ENCODE measurements around the gene PLCXD3. TPM values are rescaled to one million over a fixed set of nuclear protein-coding genes. Genes with fewer than 3 reads are reported as not detected.
"Not testable (repeated sequence)": the region's sequence is repeated elsewhere in the genome, so short reads cannot be mapped to it uniquely, and the experiment has no call there.

PLCXD3 gene
- total RNA-seq, 1 donor from 2014 or later, result 2.6 TPM

GRCh38 chr5:41508696-41509398 is 1.6 kb downstream of the PLCXD3 start:
- DNase-seq (no peak), ATAC-seq (no peak)
- Histone ChIP-seq H3K27me3 (peaks cover 25% of the 10 kb centered on the region), H3K4me1 (peaks cover 3% of the 10 kb centered on the region), H3K9me3 (no peaks in the 10 kb centered on the region), H3K36me3 (no peaks in the 10 kb centered on the region), H3K4me3 (peak overlapping the region; percentile 44), H3K27ac (no peak overlapping the region)
- intact Hi-C loops (cut with DNase I), result no loop called here
- TF ChIP-seq, protein P1, sequence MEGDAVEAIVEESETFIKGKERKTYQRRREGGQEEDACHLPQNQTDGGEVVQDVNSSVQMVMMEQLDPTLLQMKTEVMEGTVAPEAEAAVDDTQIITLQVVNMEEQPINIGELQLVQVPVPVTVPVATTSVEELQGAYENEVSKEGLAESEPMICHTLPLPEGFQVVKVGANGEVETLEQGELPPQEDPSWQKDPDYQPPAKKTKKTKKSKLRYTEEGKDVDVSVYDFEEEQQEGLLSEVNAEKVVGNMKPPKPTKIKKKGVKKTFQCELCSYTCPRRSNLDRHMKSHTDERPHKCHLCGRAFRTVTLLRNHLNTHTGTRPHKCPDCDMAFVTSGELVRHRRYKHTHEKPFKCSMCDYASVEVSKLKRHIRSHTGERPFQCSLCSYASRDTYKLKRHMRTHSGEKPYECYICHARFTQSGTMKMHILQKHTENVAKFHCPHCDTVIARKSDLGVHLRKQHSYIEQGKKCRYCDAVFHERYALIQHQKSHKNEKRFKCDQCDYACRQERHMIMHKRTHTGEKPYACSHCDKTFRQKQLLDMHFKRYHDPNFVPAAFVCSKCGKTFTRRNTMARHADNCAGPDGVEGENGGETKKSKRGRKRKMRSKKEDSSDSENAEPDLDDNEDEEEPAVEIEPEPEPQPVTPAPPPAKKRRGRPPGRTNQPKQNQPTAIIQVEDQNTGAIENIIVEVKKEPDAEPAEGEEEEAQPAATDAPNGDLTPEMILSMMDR (IDR thresholded peaks at IDR 0.05), result no peak

DNA sequence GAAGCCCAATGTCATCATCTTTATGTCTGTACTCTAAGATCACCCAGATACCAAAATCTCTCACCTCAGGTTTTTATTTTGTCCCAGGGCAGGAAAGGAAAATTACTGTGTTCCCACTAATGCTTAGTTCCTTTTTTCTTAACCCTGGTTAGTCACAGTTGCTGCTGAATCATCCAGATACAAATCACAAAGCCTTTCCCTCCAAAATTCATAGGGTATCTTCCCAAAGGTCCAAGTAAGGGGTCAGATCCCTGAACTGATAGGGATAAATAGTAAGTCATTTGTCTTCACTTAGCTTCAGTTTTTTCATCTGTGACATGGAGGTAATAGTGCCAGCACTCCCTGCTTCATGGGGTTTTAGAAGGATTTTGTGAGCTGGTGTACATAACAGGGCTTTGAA is 2.2 kb downstream of the PLCXD3 start:
- Histone ChIP-seq H3K4me3 (no peak overlapping the region), H3K9me3 (no peaks in the 10 kb centered on the region), H3K27ac (no peak overlapping the region), H3K27me3 (peaks cover 25% of the 10 kb centered on the region), H3K36me3 (no peaks in the 10 kb centered on the region), H3K4me1 (peaks cover 3% of the 10 kb centered on the region)
- ATAC-seq, result no peak
- TF ChIP-seq, protein P1 (IDR thresholded peaks at IDR 0.05), result no peak
- intact Hi-C loops (cut with DNase I), result no loop called here
- no peak for DNase-seq

- no peak overlapping the region for H3K4me3 ChIP-seq
- H3K27me3 ChIP-seq, result peaks cover 25% of the 10 kb centered on the region
- H3K27ac ChIP-seq, result no peak overlapping the region
- H3K4me1 ChIP-seq, result peaks cover 3% of the 10 kb centered on the region
- DNase-seq (no peak), ATAC-seq (no peak)
- H3K36me3 ChIP-seq, result no peaks in the 10 kb centered on the region
- intact Hi-C loops (cut with DNase I), result no loop called here
- TF ChIP-seq, protein P1 (IDR thresholded peaks at IDR 0.05), result no peak
- H3K9me3 ChIP-seq, result no peaks in the 10 kb centered on the region
These were observed 2.9 kb downstream of the PLCXD3 start for GRCh38 chr5:41507501-41507900.

DNA sequence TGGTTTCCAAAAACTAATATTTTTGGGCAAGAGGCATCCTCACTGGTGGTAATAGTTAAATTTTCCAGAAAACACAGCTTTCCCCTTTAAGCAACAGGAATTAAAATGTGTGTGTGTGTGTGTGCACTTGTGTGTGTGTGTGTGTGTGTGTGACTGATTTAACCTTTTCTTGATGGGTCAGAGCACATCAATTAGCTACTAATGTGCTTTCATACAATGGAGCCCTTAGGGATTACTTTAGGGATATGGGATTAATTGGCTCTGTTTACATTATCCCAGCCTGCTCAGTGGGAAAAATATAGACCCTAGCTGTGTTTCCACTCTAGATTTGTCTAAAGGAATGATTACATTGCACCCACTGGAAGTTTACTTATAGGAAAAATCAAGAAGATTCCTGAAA is 6.5 kb downstream of the PLCXD3 start:
- H3K9me3 ChIP-seq, result no peaks in the 10 kb centered on the region
- intact Hi-C loops (cut with DNase I), result no loop called here
- no peak overlapping the region for H3K27ac ChIP-seq
- no peak for ATAC-seq
- H3K36me3 ChIP-seq, result no peaks in the 10 kb centered on the region
- no peak for DNase-seq
- no peaks in the 10 kb centered on the region for H3K4me1 ChIP-seq
- no peaks in the 10 kb centered on the region for H3K27me3 ChIP-seq
- H3K4me3 ChIP-seq, result no peak overlapping the region
- TF ChIP-seq, protein P1 (IDR thresholded peaks at IDR 0.05), result no peak

DNA sequence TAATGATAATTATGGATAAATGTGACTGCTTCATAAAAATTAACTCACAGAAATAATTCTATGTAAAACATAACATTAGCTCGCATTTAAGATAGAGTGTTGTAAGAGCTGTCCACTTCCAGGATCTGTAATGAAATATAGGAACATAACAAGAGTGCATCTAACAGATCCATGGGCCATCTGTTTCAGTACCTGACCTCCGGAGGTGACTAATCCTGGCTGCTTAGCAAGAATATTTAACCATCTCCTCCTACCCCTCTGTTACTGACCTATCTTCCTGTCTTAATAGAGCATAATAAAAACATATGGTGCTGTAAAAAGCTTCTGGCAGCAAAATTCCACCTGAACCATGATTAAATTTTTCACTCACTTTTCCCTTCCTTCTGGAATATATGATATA is 7.1 kb downstream of the PLCXD3 start:
- no peak overlapping the region for H3K4me3 ChIP-seq
- DNase-seq (no peak), ATAC-seq (no peak)
- H3K9me3 ChIP-seq, result no peaks in the 10 kb centered on the region
- H3K4me1 ChIP-seq, result no peaks in the 10 kb centered on the region
- intact Hi-C loops (cut with DNase I), result no loop called here
- H3K36me3 ChIP-seq, result no peaks in the 10 kb centered on the region
- no peak overlapping the region for H3K27ac ChIP-seq
- H3K27me3 ChIP-seq, result no peaks in the 10 kb centered on the region
- TF ChIP-seq, protein P1 (IDR thresholded peaks at IDR 0.05), result no peak

GRCh38 chr5:41493490-41494126 is 16.8 kb downstream of the PLCXD3 start:
- intact Hi-C loops (cut with DNase I), result not testable (repeated sequence)

More at GRCh38 chr5:41493490-41494126, 16.8 kb downstream of the PLCXD3 start:
- H3K9me3 ChIP-seq, H3K27me3 ChIP-seq, H3K36me3 ChIP-seq, H3K4me3 ChIP-seq, H3K4me1 ChIP-seq, H3K27ac ChIP-seq, ATAC-seq: not testable (repeated sequence)
- DNase-seq, result peak; percentile 39

All from upper lobe of right lung (tissue), 1 donor.